D341Med (cell line): ENCODE data around the gene TMEM205.
"Not testable (repeated sequence)": the region's sequence is repeated elsewhere in the genome, so short reads cannot be mapped to it uniquely, and the experiment has no call there.

Source experiments
- DNase-seq: peaks from one replicate; pipeline ENCODE4 v3.0.0; 2012; ENCODE audit warnings: low spot score

The TMEM205 gene

DNA sequence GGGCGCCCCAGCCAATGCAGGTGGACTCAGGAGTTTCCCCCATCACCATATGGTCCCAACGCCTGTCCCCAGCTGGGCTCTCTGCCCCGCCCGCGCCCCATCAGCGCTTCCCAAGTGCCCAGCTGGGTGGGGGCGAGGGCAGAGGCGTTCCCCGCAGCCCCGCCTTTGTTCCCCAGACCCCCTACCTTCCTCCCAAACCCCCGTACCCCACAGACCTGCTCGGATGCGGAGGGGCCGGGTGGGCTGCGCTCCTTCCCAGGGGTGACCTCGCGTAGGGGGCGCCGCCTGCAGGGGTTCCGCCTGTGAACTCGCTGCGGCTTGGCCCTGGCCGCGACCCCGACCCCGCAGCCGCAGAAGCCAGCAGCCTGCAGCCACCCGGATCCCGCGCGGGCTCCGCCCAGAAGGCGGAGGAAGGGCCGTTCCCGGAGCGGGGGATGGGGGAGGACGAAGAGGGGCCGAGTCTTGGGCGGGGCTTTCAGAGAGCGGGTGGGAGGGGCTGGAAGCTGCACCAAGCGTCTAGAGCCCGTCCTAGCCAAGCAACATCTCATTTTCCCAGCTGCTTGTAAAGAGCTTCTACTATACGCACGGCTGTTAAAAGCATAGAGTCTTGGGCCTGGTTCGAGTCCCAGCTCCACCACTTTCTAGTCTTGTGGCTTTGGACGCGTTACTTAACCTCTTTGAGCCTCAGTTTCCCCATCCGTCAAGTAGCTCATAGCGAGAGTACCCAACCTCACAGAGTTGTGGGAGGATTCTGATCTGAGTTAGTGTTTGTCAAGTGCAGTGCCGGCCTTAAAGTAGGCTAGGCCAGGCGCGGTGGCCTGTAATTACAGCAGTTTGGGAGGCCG lies 6.6 kb downstream of the TMEM205 start, which contains the start of gene RAB3D:
TSS of gene RAB3D (minus strand) at position 404 of the 845 bp plus-strand sequence. CDS start 2,258 bp downstream, outside the sequence.
- DNase-seq: peak; percentile 97

DNA sequence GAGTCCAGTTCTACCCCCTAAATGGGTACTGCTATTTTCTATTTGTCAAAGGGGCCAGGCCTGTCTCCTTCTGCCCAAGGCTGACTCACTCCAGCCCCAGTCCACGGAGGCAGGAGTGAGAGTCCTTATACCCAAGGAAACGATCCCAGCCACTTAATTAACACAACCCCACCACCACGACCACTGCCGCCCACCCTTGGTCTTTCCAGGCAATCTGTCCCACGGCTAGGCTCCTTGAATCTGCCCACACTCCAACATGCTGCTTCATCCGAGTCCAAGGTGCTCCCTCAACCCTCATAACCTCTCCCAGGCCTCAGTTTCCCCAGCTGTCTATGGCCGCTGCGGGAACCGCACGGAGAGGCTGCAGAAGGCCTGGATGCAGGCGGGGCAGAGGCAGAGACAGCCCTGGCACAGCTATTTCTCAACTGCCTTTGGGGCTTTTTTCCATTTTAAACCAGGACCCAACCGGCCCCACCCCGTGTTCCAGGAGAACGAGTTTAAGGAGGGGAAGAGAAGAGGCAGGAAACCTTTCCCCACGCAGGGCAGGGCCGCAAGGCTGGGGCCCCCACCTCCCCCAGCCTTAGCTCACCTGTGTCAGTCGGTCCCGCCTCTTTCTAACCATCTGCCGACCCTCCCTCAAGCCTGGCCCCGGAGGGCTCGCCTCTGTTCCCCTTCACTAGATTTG lies 7.4 kb downstream of the TMEM205 start:
- DNase-seq: no peak

DNA sequence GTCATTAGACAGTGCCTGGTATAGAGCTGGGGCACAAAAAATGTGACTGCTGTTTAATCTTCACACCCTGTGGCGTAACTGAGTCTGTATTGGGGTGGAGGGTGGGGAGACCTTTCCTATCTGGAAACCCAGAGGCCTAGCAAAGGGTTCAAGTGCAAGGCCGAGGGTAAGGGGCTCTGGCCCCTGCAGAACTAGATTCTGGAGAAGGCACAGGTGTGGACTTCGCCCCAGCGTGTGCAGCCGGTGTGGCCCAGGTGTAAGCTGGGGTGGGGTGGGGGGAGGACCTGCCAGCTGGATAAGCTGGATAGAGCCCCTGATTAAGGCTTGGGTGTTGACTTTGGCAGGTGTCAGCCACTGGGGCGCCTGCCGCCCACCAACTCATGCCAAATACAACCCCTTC lies 7.9 kb downstream of the TMEM205 start:
- no peak for DNase-seq

DNA sequence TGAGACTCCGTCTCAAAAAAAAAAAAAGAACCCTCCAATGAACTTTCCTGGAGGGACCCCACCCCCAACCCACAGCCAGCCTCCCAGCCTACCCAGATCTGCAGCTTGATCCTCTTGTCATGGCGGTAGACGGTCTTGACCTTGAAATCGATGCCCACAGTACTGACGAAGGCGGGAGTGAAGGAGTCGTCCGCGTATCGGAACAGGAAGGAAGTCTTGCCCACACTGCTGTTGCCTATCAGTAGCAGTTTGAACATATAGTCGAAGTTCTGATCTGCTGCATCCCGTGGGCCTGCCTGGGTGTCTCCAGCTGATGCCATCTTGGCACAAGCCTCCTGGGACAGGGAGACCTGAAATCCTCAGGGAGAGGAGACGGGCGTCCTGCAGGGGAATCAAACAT lies 9.0 kb downstream of the TMEM205 start:
- no peak for DNase-seq

DNA sequence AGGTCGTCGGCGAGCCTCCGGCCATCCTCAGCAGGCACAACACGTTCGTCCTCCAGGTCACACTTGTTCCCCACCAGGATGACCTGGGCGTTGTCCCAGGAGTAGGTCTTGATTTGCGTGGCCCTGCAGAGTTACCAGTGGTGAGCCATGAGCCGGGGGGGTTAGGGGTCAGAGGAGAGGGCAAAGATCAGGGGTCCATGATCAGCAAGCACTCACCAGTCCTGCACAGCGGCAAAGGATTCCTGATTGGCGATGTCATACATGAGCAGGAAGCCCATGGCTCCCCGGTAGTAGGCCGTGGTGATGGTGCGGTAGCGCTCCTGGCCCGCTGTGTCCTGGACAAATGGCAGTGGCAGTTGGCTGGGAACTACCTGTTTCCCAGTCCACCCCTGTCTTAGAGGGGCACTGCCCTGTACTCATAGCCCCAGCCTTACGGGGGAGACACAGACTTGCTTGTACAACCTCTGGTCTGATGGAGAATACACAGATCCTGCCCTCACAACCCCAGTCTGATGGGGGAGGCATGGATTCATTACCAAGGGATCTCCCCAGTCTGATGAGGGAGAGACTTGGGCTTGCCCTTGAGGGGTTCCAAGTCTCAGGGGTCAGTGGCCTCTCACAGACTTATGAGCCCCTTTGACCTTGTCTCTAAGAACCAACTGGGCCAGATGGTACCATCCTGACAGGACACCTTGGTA lies 10.5 kb downstream of the TMEM205 start:
- no peak for DNase-seq

DNA sequence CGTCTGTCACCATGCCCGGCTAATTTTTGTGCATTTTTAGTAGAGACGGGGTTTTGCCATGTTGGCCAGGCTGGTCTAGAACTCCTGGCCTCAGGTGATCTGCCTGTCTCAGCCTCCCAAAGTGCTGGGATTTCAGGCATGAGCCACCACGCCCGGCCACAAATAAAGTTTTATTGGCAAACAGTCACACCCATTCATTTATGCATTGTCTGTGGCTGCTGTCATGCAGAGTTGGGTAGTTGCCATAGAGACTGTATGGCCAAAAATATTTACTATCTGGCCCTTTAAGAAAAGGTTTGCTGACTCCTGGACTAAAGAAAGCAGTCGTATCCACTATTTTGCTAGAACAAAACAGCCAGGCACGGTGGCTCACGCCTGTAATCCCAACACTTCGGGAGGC lies 12.2 kb downstream of the TMEM205 start:
- DNase-seq: not testable (repeated sequence)

DNA sequence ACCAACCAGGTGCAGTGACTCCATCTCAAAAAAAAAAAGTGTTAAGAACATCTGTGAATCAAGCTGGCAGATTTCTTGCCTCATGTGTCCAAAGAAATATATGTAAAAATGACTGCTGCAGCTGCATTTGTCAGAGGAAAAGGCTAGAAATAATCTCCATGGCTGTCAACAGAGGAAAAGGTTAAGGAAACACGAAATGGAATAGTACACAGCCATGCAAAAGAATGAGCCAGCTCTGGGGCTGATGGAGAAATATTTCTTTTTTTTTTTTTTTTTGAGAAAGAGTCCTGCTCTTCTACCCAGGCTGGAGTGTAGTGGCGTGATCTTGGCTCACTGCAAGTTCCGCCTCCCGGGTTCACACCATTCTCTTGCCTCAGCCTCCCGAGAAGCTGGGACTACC lies 13.2 kb downstream of the TMEM205 start:
- no peak for DNase-seq

DNA sequence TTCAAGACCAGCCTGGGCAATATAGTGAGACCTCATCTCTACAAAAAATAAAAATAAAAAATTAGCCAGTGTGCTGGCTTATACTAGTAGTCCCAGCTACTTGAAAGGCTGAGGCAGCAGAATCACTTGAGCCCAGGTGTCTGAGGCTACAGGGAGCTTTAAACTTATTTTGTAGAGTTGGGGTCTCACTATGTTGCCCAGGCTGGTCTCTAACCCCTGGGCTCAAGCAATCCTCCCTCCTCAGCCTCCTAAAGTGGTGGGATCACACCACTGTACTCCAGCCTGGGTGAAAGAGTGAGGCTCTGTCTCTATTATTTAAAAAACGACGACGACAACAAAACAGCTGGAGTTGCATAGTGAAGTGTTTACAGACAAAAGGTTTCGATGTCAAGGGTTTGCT lies 14.6 kb downstream of the TMEM205 start:
- no peak for DNase-seq

DNA sequence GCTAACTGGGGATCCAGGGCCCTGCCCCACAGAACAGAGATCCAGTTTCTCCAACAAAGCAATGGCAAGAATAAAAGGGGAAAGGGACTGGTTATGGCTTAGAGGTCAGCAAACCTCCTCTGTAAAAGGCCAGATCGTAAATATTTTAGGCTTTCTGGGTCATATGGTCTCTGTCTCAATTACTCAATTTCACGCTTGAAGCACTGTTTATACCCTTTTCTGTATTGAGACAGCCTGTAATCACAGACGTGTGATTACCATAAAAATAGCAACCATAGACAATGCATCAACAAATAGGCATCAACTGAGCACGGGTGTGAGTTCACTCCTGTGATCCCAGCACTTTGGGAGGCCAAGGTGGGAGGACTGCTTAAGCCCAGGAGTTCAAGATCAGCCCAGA lies 15.9 kb downstream of the TMEM205 start:
- no peak for DNase-seq

DNA sequence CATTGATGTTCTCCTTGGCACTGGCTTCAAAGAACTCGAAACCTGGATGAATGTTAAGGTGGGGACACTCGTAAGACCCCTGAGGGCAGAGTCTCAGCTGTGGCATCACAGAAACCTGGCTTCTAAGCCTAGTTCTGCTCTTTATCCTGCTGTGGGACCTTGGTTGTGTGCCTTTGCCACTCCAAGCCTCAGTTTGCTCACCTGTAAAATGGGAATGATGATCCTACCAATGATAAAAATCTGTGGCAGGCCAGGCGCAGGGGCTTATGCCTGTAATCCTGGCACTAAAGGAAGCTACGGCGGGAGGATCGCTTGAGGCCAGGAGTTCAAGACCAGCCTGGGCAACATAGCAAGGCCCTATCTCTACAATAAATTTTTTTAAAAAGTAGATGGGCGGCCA lies 20.5 kb downstream of the TMEM205 start:
- DNase-seq: no peak

DNA sequence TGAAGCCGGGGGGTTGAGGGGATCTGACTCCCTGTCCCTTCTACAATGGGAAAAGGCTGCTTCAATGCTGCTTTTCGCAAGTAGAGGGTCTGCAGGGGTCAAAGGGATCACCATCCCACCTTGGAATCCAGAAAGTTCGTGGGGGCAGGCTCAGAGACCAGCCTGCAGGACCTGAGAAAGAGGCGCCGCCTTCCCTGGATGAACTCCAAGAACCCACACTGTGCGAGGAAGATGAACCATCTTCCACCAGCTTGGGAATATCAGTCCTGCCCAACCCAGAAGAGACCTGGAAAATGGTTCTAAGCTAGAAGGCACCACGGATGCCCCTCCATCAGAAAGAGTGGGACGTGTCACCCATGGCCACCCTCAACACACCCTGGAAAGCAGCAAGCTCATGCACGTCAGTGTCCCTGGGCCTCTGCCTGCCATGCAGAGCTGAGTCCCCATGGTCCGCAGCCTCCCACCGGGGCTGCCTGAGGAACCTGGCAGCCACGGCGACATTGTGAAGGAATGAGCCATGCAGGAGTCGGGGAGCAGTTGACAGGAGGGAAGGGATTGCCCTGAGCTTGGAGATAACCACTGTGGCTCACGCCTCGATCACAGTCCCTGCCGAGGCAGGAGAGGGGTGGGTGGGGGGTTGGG lies 21.2 kb downstream of the TMEM205 start:
- no peak for DNase-seq

DNA sequence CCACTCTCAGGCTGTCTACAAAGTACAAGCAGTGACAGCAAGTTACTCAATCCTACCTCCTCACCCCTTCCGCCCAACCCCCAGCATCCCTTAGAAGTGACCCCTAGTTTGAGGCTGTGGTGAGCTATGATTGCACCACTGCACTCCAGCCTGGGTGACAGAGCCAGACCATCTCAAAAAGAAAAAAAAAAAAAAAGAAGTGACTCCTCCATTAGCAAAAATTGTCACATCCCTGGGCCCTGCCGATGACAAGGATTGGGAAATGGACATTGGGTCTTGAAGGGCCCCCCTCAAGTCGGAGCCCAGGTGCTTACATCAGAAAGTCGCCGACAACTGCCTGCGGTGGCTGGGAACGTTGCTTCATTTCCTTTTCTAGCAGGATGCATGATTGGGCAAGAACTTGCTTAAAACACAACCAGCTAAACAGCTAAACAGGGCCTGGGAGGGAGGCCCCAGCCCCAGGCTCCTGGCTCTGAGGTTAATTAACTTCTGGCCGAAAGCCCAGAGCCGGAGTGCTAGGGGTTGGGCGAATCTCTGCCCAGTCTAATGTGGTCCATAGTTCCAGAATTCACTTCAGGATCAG lies 21.9 kb downstream of the TMEM205 start:
- peak; percentile 51 for DNase-seq

DNA sequence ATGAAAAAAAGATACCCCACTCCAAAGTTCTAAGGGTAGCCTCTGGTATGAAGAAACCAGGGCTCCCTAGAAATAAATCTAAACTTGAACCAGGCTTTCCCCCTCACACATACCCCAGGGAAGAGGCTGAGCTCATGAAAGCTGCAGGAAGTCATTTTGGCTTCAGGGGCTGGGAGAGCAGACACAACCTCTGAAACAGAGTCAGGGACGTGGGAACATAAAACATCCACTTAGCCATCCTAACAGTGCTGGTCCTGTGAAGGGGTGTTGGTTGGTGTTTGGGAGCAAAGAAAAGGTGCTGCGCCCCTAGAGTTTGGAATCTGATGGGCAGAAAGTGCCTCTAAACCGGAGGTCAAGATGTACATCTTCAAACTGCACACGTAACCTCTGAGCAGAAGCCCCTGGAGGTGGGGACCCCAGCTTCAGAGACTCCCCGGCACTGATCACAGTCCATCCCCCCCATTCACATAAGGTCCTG lies 22.4 kb downstream of the TMEM205 start:
- no peak for DNase-seq

DNA sequence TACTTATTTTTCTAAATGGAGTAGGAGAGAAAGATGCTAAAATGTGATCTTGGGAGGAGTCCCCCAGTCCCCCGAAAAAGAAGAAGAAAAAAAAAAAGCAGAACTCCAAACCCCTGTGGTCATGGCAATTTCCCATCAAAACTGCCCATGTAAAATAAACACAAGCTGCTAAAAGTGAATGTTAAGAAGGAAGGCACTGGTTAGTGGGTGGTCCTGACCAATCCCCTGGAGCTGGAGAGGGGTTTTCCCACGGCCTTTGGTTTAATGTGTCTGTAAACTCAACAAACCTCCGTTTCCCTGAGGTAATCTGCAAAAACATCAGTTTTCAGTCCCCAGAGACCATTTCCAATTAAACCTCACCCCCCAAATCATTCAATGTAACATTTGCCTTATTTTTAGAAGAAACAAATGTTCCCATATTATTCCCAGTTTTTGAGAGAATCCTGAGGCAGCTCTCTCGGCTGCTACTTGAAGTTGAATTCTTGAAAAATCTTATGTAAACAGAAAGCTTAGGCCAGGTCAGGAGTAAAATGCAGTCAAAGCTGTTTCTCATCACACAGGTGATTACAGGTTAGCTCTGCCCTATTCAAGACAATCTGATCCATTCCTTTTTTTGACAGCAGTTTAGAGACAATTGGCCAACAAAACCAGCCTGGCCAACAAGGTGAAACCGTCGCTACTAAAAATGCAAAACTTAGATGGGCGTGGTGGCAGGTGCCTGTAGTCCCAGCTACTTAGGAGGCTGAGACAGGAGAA lies 23.6 kb downstream of the TMEM205 start:
- DNase-seq: no peak

DNA sequence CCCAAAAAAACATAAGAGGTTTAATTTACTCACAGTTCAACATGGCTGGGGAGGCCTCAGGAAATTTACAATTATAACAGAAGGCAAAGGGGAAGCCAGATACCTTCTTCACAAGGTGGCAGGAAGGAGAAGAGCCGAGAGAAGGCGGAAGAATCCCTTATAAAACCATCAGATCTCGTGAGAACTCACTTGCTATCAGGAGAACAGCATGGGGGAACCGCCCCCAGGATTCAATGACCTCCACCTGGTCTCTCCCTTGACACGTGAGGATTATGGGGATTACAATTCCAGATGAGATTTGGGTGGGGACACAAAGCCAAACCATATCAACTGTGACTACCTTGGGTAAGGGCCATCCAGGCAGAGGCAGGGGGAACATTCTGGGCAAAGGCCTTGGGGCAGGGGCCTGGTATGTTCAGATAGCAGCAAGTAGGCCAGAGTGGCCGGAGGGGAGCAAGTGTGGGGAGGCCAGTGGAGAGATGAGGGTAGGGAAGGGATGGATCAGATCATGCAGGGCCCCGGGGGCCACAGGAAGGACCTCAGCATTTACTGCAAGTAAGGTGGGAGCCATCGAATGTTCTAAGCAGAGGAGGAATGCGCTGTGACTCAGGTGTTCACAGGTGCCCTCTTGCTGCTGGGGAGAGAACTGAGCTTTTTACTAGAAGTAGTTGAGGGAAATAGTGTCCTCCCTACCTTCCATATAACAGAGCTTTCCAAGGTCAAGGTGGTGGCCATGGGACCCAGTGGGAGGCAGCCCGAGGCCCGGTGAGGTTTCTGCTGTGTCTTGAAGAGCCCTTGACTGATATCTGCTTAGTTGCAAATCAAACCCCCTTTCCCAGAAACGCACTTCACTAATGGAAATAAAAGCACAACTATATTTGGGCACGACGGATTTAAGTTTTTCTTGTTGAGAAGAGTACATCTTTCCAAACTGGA lies 24.6 kb downstream of the TMEM205 start:
- DNase-seq: no peak

DNA sequence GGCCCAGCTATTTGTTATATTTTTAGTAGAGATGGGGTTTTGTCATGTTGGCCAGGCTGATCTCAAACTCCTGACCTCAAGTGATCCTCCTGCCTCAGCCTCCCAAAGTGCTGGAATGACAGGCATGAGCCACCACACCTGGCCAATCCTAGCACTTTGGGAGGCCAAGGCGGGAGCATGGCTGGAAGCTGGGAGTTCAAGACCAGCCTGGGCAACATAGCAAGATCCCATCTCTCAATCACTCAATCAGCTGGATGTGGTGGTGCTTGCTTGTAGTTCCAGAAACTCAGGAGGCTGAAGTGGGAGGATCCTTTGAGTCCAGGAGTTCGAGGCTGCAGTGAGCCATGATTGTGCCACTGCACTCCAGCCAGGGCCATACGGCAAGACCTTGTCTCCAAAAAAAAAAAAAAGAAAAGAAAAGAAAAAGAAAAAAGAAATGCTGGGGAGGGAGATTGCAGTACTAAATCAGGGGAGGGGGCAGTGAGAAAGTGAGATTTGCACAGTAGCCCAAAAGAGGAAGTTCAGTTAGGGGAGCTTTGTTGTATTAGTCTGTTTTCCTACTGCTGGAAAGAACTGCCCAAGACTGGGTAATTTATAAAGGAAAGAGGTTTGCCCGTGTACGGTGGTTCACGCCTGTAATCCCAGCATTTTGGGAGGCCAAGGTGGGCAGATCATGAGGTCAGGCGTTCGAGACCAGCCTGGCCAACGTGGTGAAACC lies 25.6 kb downstream of the TMEM205 start:
- not testable (repeated sequence) for DNase-seq

DNA sequence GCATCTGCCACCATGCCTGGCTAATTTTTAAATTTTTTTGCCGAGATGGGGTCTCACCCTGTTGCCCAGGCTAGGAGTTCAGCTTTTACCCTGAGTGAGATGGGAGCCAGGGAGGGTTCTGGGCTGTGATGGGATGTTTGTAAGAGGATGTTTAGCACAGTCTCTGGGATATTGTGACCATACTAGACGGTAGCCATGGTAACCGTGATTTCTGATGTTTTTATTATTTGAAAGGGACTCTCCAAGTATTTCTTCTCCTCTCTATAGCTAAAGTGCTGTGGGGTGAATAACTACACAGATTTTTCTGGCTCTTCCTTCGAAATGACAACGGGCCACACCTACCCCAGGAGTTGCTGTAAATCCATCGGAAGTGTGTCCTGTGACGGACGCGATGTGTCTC lies 39.7 kb downstream of the TMEM205 start:
- DNase-seq: no peak

DNA sequence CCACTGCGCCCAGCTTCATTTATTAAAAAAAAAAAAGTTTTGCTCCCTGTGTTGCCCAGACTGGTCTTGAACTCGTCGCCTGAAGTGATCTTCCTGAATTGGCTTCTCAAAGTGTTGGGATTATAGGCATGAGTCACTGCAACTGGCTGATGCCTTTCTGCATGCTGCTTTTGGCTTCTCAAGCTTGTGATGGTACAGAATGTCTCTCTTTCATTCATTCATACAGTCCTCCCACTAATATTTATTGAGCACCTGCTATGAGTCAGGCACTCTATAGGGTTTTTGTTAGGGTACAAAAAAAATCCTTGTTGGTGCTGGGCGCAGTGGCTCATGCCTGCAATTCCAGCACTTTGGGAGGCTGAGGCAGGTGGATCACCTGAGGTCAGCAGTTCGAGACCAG lies 41.1 kb downstream of the TMEM205 start:
- no peak for DNase-seq

DNA sequence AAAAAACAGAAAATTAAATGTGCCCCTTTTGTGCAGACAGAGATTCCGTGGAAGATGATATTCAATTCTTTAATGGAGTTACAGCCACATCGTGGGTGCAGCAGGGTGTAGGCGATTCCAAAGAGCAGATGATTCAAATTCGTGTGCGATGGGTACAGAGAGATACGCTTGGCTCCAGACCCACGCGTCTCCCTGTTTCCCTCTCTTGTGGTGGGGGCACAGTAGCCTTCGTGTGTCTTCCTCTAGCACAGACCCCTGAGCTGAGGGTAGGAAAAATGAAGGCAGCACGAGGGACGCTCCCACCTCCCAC lies 45.3 kb downstream of the TMEM205 start:
- DNase-seq: no peak
